Keratinocyte (primary cell): Measurements from ENCODE around the gene PGM2L1. TPM values are rescaled to one million over a fixed set of nuclear protein-coding genes. Genes with fewer than 3 reads are reported as not detected.

Experiments
- DNase-seq: peaks from one replicate; pipeline ENCODE4 v3.0.0-alpha.2; 2011; ENCODE audit warnings: low read depth, missing footprints, low spot score
- FAIRE-seq: peaks from 2 replicates; lab custom pipeline; 2011; peaks lifted over from hg19 to GRCh38; lab: Jason Lieb, UNC
- H2AFZ ChIP-seq: 2 replicates; pipeline ENCODE4 v1.6.0; 2012; ENCODE audit warnings: low read length, control low read depth, inconsistent platforms; ENCODE audit not compliant: control insufficient read depth
- H3K27ac ChIP-seq: 2 replicates; pipeline ENCODE4 v1.5.1; 2011; ENCODE audit warnings: low read length; ENCODE audit not compliant: control insufficient read depth, insufficient read depth
- H3K27me3 ChIP-seq: 3 replicates; pipeline ENCODE4 v1.6.0; 2011; ENCODE audit warnings: low read length; ENCODE audit not compliant: control insufficient read depth, insufficient read depth; ENCODE audit errors: extremely low read depth
- H3K36me3 ChIP-seq, 2 experiments: 2 replicates in 1 of 2; 3 replicates in 1 of 2; pipeline ENCODE4 v1.5.1; 2011; ENCODE audit warnings: low read length in 2 of 2, mild to moderate bottlenecking in 1 of 2; ENCODE audit not compliant: control insufficient read depth in 2 of 2, insufficient read depth in 2 of 2; ENCODE audit errors: extremely low read depth in 1 of 2
- H3K4me1 ChIP-seq: 3 replicates; pipeline ENCODE4 v1.5.1; 2011; ENCODE audit warnings: low read length; ENCODE audit not compliant: control insufficient read depth, insufficient read depth; ENCODE audit errors: extremely low read depth
- H3K4me2 ChIP-seq: 3 replicates; pipeline ENCODE4 v1.6.0; 2011; ENCODE audit warnings: low read depth, low read length; ENCODE audit not compliant: control insufficient read depth, insufficient read depth; ENCODE audit errors: extremely low read depth
- H3K4me3 ChIP-seq, 3 experiments: fragments of 200-600 bp in 1 of 3; sonication (generic) in 1 of 3; 2 replicates in 2 of 3; 3 replicates in 1 of 3; pipeline ENCODE4 v1.5.1; 2011 to 2016; ENCODE audit warnings: low read length in 3 of 3, mild to moderate bottlenecking in 3 of 3, control low read depth in 2 of 3, inconsistent platforms in 1 of 3, low read depth in 1 of 3, mixed read lengths in 1 of 3, mixed run types in 1 of 3, moderate library complexity in 1 of 3; ENCODE audit not compliant: control insufficient read depth in 2 of 3, insufficient read depth in 2 of 3; ENCODE audit errors: extremely low read depth in 1 of 3
- H3K79me2 ChIP-seq: 2 replicates; pipeline ENCODE4 v1.6.0; 2012; ENCODE audit warnings: low read length; ENCODE audit not compliant: control insufficient read depth, insufficient read depth
- H3K9ac ChIP-seq: 3 replicates; pipeline ENCODE4 v1.6.0; 2011; ENCODE audit warnings: low read length; ENCODE audit not compliant: control insufficient read depth, insufficient read depth; ENCODE audit errors: extremely low read depth
- H3K9me1 ChIP-seq: 3 replicates; pipeline ENCODE4 v1.6.0; 2011; ENCODE audit warnings: low read length; ENCODE audit not compliant: control insufficient read depth, insufficient read depth; ENCODE audit errors: extremely low read depth
- H3K9me3 ChIP-seq: 2 replicates; pipeline ENCODE4 v1.5.1; 2012; ENCODE audit warnings: low read depth, low read length; ENCODE audit not compliant: control insufficient read depth
- H4K20me1 ChIP-seq: 3 replicates; pipeline ENCODE4 v1.6.0; 2011; ENCODE audit warnings: low read length; ENCODE audit not compliant: control insufficient read depth, insufficient read depth; ENCODE audit errors: extremely low read depth
- CTCF ChIP-seq, 3 experiments: IDR thresholded peaks in 1 of 3; conservative IDR thresholded peaks in 1 of 3; optimal IDR thresholded peaks in 1 of 3; 2 replicates in 2 of 3; 3 replicates in 1 of 3; pipeline versions ENCODE3 to v1.5.1; 2011; ENCODE audit warnings: low read length in 3 of 3, mild to moderate bottlenecking in 3 of 3, moderate library complexity in 2 of 3, control low read depth in 1 of 3, inconsistent platforms in 1 of 3; ENCODE audit not compliant: insufficient read depth in 2 of 3; ENCODE audit errors: extremely low read depth in 1 of 3
- EZH2 ChIP-seq: IDR thresholded peaks from one replicate; pipeline ENCODE4 v1.6.1; 2012; ENCODE audit warnings: inconsistent platforms, mild to moderate bottlenecking, low read length, moderate library complexity
- dilution Hi-C: fragments of 300-500 bp; cut with MboI; formaldehyde crosslinking; loops from one replicate; pipeline ENCODE4 v1.7.0; 2020; ENCODE audit warnings: low sequenced_read_pairs; ENCODE audit not compliant: extremely low pct_ligation_motif_present
- polyA plus RNA-seq, 5 experiments: library from polyadenylated mRNA; depleted of rRNA in 3 of 5; stranded (reverse) in 3 of 5; stranded (forward) in 1 of 5; unstranded in 1 of 5; fragments of >200 nt; gene quantifications; 1 replicate in 1 of 5; 2 replicates in 3 of 5; 3 replicates in 1 of 5; pipeline versions ENCODE4 v1.2.1 to v1.2.3, GENCODE V29; 2011 to 2012; ENCODE audit warnings: missing spikeins in 2 of 5, low read depth in 1 of 5, low replicate concordance in 1 of 5

Gene PGM2L1
- polyA plus RNA-seq, 1 donor (not counting 4 experiments of a cell fraction or from before 2014, with no cell fraction given): 3.1 TPM

DNA sequence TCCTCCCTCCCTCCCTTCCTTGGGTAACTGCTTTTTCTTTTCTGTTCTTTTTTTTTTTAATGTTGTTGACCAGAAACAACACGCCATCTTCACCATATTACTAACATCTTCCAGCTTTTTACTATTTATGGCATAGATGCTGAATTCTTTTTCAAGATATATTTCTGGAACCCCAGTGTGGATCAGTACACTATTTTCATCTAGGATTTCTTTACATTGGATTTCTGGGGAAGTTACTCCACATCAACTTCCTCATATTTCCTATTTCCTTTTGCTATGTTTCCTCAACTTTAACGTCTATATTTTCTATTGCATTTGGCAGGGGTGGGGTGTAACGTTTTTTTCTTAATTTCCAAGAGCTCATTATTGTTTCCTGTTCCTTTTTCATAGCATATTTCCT lies 7.0 kb downstream of the PGM2L1 start:
- FAIRE-seq (no peak), DNase-seq (no peak)
- TF ChIP-seq CTCF (optimal IDR thresholded peaks at IDR 0.05 in 1 of 3, IDR thresholded peaks at IDR 0.05 in 1 of 3, conservative IDR thresholded peaks at IDR 0.05 in 1 of 3; ENCODE audit: extremely low read depth in 1 of 3, insufficient read depth in 2 of 3, low read length in 3 of 3): no peak
- TF ChIP-seq EZH2: no peak
- H3K79me2 ChIP-seq: no peaks in the 10 kb centered on the region
- H4K20me1 ChIP-seq: no peaks in the 10 kb centered on the region
- no peaks in the 10 kb centered on the region for H3K36me3 ChIP-seq
- dilution Hi-C loops: no loop called here
- no peak overlapping the region for H3K27ac ChIP-seq
- H3K9me1 ChIP-seq: no peaks in the 10 kb centered on the region
- H3K4me3 ChIP-seq: no peak overlapping the region
- H3K9ac ChIP-seq: no peak overlapping the region
- H3K4me1 ChIP-seq: no peaks in the 10 kb centered on the region
- no peaks in the 10 kb centered on the region for H3K27me3 ChIP-seq
- H3K9me3 ChIP-seq: no peaks in the 10 kb centered on the region
- no peak overlapping the region for H2AFZ ChIP-seq
- H3K4me2 ChIP-seq: no peak overlapping the region

- Histone ChIP-seq H3K4me3 (no peak overlapping the region), H3K9ac (no peak overlapping the region), H3K4me2 (no peak overlapping the region), H3K4me1 (no peaks in the 10 kb centered on the region), H4K20me1 (no peaks in the 10 kb centered on the region), H2AFZ (no peak overlapping the region), H3K79me2 (no peaks in the 10 kb centered on the region), H3K27ac (no peak overlapping the region), H3K36me3 (no peaks in the 10 kb centered on the region), H3K9me3 (no peaks in the 10 kb centered on the region), H3K27me3 (no peaks in the 10 kb centered on the region), H3K9me1 (no peaks in the 10 kb centered on the region)
- DNase-seq: no peak
- dilution Hi-C loops: no loop called here
- no peak for TF ChIP-seq CTCF (optimal IDR thresholded peaks at IDR 0.05 in 1 of 3, IDR thresholded peaks at IDR 0.05 in 1 of 3, conservative IDR thresholded peaks at IDR 0.05 in 1 of 3; ENCODE audit: extremely low read depth in 1 of 3, insufficient read depth in 2 of 3, low read length in 3 of 3)
- no peak for TF ChIP-seq EZH2
- FAIRE-seq: no peak
Observed at GRCh38 chr11:74390697-74391096, 7.5 kb downstream of the PGM2L1 start.
